Stimulated activated CD4-positive, alpha-beta T cell treated with anti-CD3 and anti-CD28 coated beads, Interleukin-12 subunit alpha, Interleukin-12 subunit beta, amount 100 ng/mL, for 48 hours (primary cell): ENCODE data around the gene SPON1.
"Not testable (repeated sequence)": the region's sequence is repeated elsewhere in the genome, so short reads cannot be mapped to it uniquely, and the experiment has no call there.

Experiments
- DNase-seq, 3 donors: peaks; one replicate each; pipeline ENCODE4 v3.0.0-alpha.2; 2020; ENCODE audit warnings: low read depth in 2 of 3, low spot score in 1 of 3

The SPON1 gene

GRCh38 chr11:13983081-13983751 is 20.7 kb downstream of the SPON1 start:
- no peak for DNase-seq

GRCh38 chr11:13984616-13985450 is 22.3 kb downstream of the SPON1 start:
- no peak for DNase-seq

GRCh38 chr11:13986695-13987094 is 24.2 kb downstream of the SPON1 start:
- not testable (repeated sequence) for DNase-seq

GRCh38 chr11:13992158-13992856 is 29.8 kb downstream of the SPON1 start:
- not testable (repeated sequence) for DNase-seq

GRCh38 chr11:13993096-13993765 is 30.7 kb downstream of the SPON1 start:
- no peak for DNase-seq

- no peak for DNase-seq
Observed at GRCh38 chr11:13997881-13998280, 35.4 kb downstream of the SPON1 start.

- DNase-seq: no peak
Observed at GRCh38 chr11:13999704-14000103, 37.2 kb downstream of the SPON1 start.

- no peak for DNase-seq
Observed at GRCh38 chr11:14001597-14001996, 39.1 kb downstream of the SPON1 start.

GRCh38 chr11:14007566-14007965 is 45.0 kb downstream of the SPON1 start:
- DNase-seq: no peak

- DNase-seq: no peak
Observed at GRCh38 chr11:14010665-14011064, 48.1 kb downstream of the SPON1 start.

- no peak for DNase-seq
Observed at GRCh38 chr11:14012846-14013245, 50.3 kb downstream of the SPON1 start.

- no peak for DNase-seq
Observed at GRCh38 chr11:14015711-14016110, 53.2 kb downstream of the SPON1 start.

- DNase-seq: no peak
Observed at GRCh38 chr11:14018441-14018840, 55.9 kb downstream of the SPON1 start.

- DNase-seq: no peak
Observed at GRCh38 chr11:14021738-14022137, 59.2 kb downstream of the SPON1 start.

- DNase-seq: no peak
Observed at GRCh38 chr11:14022251-14022650, 59.7 kb downstream of the SPON1 start.

- DNase-seq: no peak
Observed at GRCh38 chr11:14022821-14023220, 60.3 kb downstream of the SPON1 start.

- DNase-seq: no peak
Observed at GRCh38 chr11:14026961-14027360, 64.4 kb downstream of the SPON1 start.

- DNase-seq: no peak
Observed at GRCh38 chr11:14027525-14027924, 65.0 kb downstream of the SPON1 start.

GRCh38 chr11:14029440-14029839 is 66.9 kb downstream of the SPON1 start:
- DNase-seq: no peak

GRCh38 chr11:14029971-14030920 is 67.7 kb downstream of the SPON1 start:
- no peak for DNase-seq
